Fibroblast of lung (primary cell): ENCODE data around the gene TMEM26.

ENCODE experiments used
- EZH2 ChIP-seq: IDR thresholded peaks from 2 replicates; pipeline ENCODE4 v1.5.1; 2012; ENCODE audit warnings: low read length, control low read depth, mild to moderate bottlenecking; ENCODE audit errors: missing control alignments
- TF ChIP-seq, protein P1 (sequence below), 2 donors: IDR thresholded peaks in 1 of 2; conservative IDR thresholded peaks in 1 of 2; 1 replicate in 1 of 2; 2 replicates in 1 of 2; pipeline ENCODE4 v1.5.1; 2011 to 2012; ENCODE audit warnings: low read length in 2 of 2, control low read depth in 1 of 2, inconsistent platforms in 1 of 2, low read depth in 1 of 2, mild to moderate bottlenecking in 1 of 2

DNA sequence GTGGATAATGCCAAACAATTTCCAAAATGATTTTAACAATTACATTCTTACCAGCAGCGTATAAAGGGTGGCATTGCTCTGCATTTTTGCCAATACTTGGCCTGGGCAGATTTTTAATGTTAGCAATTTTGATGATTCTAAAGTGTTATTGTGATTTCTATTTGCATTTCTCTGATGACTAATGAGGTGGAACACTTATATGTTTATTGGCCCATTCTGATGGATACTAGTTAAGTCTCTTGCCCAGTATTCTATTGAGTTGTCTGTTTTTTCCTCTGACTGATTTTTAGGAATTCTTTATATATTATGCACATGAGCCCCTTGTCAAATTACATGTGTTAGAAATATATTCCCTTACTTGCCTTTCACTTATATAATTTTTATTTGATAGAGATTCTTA is 86.8 kb downstream of the TMEM26 start:
- TF ChIP-seq, protein P1, sequence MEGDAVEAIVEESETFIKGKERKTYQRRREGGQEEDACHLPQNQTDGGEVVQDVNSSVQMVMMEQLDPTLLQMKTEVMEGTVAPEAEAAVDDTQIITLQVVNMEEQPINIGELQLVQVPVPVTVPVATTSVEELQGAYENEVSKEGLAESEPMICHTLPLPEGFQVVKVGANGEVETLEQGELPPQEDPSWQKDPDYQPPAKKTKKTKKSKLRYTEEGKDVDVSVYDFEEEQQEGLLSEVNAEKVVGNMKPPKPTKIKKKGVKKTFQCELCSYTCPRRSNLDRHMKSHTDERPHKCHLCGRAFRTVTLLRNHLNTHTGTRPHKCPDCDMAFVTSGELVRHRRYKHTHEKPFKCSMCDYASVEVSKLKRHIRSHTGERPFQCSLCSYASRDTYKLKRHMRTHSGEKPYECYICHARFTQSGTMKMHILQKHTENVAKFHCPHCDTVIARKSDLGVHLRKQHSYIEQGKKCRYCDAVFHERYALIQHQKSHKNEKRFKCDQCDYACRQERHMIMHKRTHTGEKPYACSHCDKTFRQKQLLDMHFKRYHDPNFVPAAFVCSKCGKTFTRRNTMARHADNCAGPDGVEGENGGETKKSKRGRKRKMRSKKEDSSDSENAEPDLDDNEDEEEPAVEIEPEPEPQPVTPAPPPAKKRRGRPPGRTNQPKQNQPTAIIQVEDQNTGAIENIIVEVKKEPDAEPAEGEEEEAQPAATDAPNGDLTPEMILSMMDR (conservative IDR thresholded peaks at IDR 0.05 in 1 of 2, IDR thresholded peaks at IDR 0.05 in 1 of 2; ENCODE audit: low read depth in 1 of 2, low read length in 2 of 2): no peak
- no peak for TF ChIP-seq EZH2
